ENCODE measurements around the gene OTUD5. TPM values are rescaled to one million over a fixed set of nuclear protein-coding genes. Genes with fewer than 3 reads are reported as not detected.

The OTUD5 gene
- total and polyA plus RNA-seq, 12 donors: 39.4 to 79.5 (median 53.8) TPM

DNA sequence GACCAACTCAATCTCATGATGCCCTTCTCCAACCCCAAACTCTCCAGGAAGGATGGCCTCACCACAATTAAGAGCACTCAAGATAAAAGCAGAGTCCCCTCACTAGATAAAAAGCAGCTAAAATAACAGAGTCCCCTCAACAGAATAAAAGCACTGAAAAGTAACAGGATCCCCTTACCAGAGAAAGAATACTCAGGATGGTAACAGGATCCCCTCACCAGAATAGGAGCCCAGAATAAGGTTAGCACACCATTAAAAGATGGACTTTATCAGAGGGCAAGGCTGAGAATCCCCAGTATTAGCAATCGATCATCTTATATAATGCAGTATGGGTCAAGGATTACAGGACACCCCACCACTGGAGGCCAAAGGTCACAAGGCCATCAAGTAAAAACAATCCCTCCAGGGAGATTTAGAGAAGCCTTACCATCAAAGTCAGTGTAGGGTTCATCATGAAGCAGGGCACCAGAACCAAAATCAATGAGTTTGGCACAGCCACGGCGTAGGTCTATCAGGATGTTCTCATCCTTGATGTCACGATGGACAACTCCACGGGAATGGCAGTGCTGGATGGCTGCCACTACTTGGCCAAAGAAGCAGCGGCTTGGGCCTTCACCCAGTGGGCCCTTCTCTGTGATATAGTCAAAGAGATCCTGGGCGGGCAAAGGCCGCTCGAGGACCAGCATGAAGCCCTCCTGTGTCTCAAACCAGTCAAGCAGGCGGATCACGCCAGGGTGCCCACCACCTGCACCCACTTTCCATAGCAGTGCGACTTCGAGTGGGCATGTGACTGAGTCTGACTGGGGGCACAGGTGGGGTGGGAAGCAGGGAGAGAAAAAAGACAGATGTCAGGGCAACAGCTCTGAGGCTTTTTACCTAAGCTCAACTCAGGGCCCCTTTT lies 42.6 kb downstream of the OTUD5 start:
- WGBS, 4 donors: 72 to 88% (median 86%) methylated on average over 5 to 13 of the region's 13 CpGs
- Histone ChIP-seq H3K36me3 (replicated peaks in 1 of 2) (no peaks in the 10 kb centered on the region), H3K27ac (no peak overlapping the region), H3K9me3 (replicated peaks in 1 of 3) (no peaks in the 10 kb centered on the region), H3K4me1 (replicated peaks in 1 of 2) (peaks cover 0 to 10% of the 10 kb centered on the region in 2 donors), H3K27me3 (no peaks in the 10 kb centered on the region), H3K4me3 (no peak overlapping the region)
- TF ChIP-seq, protein P1, sequence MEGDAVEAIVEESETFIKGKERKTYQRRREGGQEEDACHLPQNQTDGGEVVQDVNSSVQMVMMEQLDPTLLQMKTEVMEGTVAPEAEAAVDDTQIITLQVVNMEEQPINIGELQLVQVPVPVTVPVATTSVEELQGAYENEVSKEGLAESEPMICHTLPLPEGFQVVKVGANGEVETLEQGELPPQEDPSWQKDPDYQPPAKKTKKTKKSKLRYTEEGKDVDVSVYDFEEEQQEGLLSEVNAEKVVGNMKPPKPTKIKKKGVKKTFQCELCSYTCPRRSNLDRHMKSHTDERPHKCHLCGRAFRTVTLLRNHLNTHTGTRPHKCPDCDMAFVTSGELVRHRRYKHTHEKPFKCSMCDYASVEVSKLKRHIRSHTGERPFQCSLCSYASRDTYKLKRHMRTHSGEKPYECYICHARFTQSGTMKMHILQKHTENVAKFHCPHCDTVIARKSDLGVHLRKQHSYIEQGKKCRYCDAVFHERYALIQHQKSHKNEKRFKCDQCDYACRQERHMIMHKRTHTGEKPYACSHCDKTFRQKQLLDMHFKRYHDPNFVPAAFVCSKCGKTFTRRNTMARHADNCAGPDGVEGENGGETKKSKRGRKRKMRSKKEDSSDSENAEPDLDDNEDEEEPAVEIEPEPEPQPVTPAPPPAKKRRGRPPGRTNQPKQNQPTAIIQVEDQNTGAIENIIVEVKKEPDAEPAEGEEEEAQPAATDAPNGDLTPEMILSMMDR (IDR thresholded peaks at IDR 0.05): no peak
- no peak for TF ChIP-seq POLR2A (IDR thresholded peaks at IDR 0.05)
- intact Hi-C loops (cut with DNase I): no loop called here
- DNase-seq: no peak

DNA sequence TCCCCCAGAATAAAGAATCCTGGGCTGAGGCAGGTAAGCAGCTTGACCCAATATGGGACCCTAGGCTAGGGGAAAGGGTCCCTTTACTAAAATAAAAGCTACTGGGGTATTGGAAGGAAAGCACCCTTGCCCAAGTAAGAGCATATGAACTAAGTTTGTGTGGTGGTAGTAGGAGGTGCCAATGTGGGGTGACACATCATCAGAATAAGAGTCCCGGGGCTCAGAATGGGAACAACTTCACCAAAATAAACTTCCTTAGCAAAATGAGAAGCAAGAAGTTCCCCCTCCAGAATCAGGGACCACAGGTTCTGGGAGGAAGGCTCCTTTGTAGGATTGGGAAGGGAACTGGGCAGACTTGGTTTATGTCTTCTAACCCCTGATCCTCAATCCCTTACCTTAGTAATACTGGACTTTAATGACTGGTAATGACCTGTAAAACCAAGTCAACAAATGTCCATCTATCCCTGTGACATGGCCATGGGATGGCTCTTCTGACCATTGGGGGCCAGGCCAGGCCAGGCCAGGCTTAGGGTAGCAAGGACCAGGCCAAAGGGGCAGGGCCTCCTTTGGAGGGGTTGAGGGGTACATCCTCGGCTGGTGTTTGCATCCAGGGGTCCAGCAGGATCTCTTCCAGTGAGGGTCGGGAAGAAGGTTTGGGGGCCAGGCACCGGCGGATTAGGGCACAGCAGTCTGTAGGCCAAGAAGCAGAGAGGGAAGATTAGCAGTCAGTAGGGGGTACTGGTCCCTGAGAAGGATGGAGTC lies 43.6 kb downstream of the OTUD5 start:
- no peaks in the 10 kb centered on the region for H3K9me3 ChIP-seq (replicated peaks in 1 of 3)
- no peaks in the 10 kb centered on the region for H3K36me3 ChIP-seq (replicated peaks in 1 of 2)
- 84 to 94% (median 88%) methylated on average over 2 to 5 of the region's 5 CpGs for WGBS, 4 donors
- TF ChIP-seq, protein P1 (IDR thresholded peaks at IDR 0.05): no peak
- TF ChIP-seq POLR2A (IDR thresholded peaks at IDR 0.05): no peak
- H3K4me1 ChIP-seq (replicated peaks in 1 of 2): peaks cover 0 to 5% of the 10 kb centered on the region in 2 donors
- DNase-seq: no peak
- H3K27me3 ChIP-seq: no peaks in the 10 kb centered on the region
- H3K27ac ChIP-seq: no peak overlapping the region
- no peak overlapping the region for H3K4me3 ChIP-seq
- intact Hi-C loops (cut with DNase I): no loop called here

DNA sequence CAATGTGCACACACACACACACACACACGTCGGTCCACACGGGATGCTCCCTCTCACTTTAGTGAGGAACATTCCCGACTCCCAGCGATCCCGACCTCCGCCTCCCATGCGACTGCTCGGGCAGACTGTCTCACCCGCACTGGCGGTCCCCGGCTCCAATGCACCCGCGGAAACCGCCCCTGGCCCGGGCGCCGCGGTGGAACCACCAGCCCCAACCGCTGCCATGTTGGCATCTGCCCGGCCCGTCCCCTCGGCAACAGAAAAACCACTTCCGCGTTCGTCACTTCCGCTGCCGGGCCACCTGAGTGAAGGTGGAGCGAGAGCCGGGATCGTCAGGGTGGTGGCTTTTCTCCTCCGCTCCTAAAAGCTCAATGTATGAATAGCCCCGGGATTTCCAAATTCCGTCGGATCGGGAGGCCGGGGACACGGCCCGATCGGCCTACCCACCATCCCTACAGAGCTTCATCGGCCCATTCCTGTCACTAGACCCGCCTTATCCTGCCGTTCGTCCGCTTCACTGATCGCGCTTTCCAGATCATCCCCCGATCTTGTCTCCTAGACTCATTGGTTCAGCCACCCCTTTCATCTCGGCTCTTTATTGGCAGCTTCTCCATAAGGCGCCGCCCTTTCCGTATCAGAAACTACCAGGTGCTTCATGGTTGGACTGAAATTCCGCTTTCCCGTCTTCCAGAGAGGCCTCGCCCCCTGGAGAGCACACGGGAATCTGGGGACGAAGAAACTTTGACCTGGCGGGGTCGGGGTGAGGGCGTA lies 45.8 kb downstream of the OTUD5 start, which contains the start of gene SLC35A2:
SLC35A2 (minus strand) TSS at position 235 of the 771 bp plus-strand sequence; CDS start at position 225, 10 bp downstream.
- Histone ChIP-seq H3K9me3 (replicated peaks in 1 of 3) (no peaks in the 10 kb centered on the region), H3K27ac (peak within 1 kb of the TSS; percentile 66 to 87 (median 76)), H3K4me1 (replicated peaks in 1 of 2) (peaks cover 0 to 5% of the 10 kb centered on the region in 2 donors), H3K4me3 (peak within 1 kb of the TSS; percentile 21 to 82 (median 26)), H3K36me3 (replicated peaks in 1 of 2) (no peaks in the 10 kb centered on the region), H3K27me3 (no peaks in the 10 kb centered on the region)
- DNase-seq: peak; percentile 77 to 89 (median 83)
- 0 to 41% (median 15%) methylated on average over 16 to 60 of the region's 60 CpGs for WGBS, 4 donors
- TF ChIP-seq POLR2A (IDR thresholded peaks at IDR 0.05): peak in 1 of 2 donors; percentile 67
- TF ChIP-seq, protein P1 (IDR thresholded peaks at IDR 0.05): no peak
- intact Hi-C loops (cut with DNase I): no loop called here

All from adrenal gland (tissue), 12 donors.